ENCODE measurements around the gene IRAG1.

Gene IRAG1

DNA sequence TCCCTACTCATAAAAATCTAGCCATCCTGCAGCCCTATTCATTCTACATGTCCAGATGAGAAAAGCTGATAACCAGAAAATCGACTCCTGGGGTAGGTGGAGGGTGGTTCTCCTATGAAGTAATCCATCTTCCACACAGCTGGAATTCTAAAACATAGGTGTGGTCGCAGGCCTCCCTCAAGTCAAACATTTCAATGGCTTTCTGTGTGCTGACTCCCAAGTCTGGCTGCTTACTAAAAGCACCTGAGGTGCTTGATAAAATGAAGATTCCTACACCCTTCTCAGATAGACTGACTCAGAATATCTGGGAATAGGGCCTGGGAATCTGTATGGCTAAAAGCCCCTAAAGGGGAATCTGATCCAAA lies 26.1 kb downstream of the IRAG1 start:
- Mint-ChIP-seq H3K36me3 (no peaks in the 10 kb centered on the region), H3K4me3 (no peak overlapping the region), H3K4me1 (peaks cover 12% of the 10 kb centered on the region), H3K9me3 (no peaks in the 10 kb centered on the region), H3K27me3 (peaks cover 2% of the 10 kb centered on the region), H3K27ac (no peak overlapping the region)
- ATAC-seq (ENCODE audit: low read depth) (no peak), DNase-seq (ENCODE audit: low spot score in 2 of 2) (no peak)

DNA sequence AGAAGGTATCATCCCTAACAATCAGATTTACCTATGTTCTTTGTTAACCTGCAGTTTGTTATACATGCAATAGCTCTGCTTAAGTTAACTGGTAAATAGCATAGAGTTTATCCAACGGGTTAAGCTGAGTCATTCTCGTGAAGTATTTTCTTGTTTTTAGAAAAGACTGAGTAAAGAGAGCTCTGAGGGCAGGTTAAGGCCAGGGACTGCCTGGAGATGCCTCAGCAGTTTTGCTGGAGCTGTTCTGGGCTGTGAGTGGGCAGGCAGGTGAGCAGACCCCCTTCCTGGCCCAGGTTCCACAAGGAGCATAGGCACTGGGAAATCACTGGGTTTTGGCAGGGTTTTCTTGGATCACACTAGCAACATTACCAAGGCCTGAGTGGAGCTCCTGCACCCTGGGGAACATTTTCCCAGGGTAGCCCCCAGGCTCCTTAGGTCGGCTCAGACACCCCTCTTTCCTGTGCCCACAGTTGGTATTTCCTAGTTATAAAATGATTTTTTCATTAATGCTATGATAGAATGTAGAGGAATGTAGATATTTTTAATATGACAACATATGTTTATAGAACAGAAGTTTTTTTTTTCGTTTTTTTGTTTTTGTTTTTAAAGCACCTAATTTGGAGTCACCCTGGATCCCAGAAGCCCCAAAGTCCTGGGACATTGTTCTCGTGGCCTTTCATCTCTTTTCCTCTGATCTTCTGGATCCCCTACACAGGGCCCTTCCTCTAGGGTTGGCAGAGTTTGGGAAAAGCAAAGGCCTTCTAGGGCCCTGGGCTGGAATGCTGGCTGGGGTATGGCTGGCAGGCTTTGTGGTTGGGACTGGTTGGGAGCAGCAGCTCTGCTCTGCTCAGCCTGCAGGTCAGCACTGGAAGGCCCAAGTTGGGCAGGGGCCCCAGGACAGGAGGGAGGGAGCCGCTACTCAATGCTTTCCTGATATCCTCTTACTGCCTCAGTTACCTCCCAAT lies 26.7 kb downstream of the IRAG1 start:
- DNase-seq (ENCODE audit: low spot score in 2 of 2) (no peak), ATAC-seq (ENCODE audit: low read depth) (no peak)
- H3K27ac Mint-ChIP-seq, result no peak overlapping the region
- H3K27me3 Mint-ChIP-seq, result no peaks in the 10 kb centered on the region
- no peak overlapping the region for H3K4me3 Mint-ChIP-seq
- H3K9me3 Mint-ChIP-seq, result no peaks in the 10 kb centered on the region
- H3K4me1 Mint-ChIP-seq, result peaks cover 12% of the 10 kb centered on the region
- no peaks in the 10 kb centered on the region for H3K36me3 Mint-ChIP-seq

DNA sequence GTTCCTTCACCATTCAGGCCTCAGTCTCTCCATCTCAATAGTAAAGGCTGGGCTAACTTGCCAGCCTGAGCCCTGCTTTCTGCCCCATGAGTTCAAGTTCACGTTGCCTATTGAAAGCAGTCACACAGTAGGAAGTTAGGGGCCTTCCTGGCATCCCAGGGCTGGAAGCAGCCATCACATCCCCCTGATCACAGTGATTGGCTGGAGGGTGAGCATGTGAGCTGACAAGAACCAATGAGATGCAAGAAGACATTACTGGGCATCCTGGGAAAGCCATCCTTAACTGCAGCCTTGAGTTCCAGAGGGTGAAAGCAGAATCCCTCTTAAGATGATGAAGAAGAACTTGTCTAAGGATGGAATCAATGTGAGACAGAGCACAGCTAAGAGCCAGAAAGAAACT lies 29.1 kb downstream of the IRAG1 start:
- H3K9me3 Mint-ChIP-seq, result no peaks in the 10 kb centered on the region
- H3K36me3 Mint-ChIP-seq, result no peaks in the 10 kb centered on the region
- no peaks in the 10 kb centered on the region for H3K27me3 Mint-ChIP-seq
- peaks cover 12% of the 10 kb centered on the region for H3K4me1 Mint-ChIP-seq
- ATAC-seq (ENCODE audit: low read depth) (no peak), DNase-seq (ENCODE audit: low spot score in 2 of 2) (no peak)
- H3K4me3 Mint-ChIP-seq, result no peak overlapping the region
- no peak overlapping the region for H3K27ac Mint-ChIP-seq

DNA sequence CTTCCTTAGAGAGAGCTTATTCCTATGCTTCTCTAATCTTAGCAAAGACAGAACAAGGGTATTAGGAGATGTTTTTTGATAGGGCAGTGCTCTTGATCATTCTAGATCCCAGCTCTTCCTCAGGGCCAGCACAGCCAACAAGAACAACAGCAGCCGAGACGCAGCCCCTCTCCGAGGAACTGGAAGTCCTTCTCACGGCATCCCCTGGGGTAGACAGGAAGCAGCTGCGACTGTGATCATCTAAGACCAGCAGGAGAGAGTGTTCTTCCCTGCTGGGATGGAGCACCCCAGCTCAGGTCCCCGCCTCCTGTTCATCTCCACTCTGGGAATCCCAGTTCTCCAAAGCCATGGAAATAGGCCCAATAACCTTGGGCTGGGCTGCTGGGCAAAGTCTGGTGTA lies 29.6 kb downstream of the IRAG1 start:
- no peak overlapping the region for H3K27ac Mint-ChIP-seq
- ATAC-seq (ENCODE audit: low read depth) (no peak), DNase-seq (ENCODE audit: low spot score in 2 of 2) (no peak)
- H3K9me3 Mint-ChIP-seq, result no peaks in the 10 kb centered on the region
- H3K4me1 Mint-ChIP-seq, result peaks cover 15% of the 10 kb centered on the region
- no peaks in the 10 kb centered on the region for H3K27me3 Mint-ChIP-seq
- no peak overlapping the region for H3K4me3 Mint-ChIP-seq
- no peaks in the 10 kb centered on the region for H3K36me3 Mint-ChIP-seq

DNA sequence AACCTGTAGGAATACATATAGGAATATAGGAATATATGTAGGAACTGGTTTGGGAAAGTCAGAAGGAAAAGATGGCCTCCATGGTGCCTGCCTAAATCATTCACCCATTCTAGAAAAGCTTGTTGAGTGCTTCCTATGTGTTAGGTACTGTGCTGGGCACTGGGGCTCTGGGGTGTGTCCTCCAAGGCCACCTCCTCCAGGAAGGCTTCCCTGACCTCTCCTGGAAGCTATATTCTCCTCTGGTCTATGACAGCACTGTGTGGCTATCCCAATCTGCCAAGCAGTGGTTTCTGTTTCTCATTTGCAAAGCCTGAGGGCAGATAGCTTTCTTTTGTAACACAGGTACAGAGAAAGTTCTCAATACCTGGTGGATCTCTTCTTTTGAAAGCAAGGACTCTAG lies 30.2 kb downstream of the IRAG1 start:
- DNase-seq (ENCODE audit: low spot score in 2 of 2) (no peak), ATAC-seq (ENCODE audit: low read depth) (no peak)
- Mint-ChIP-seq H3K36me3 (no peaks in the 10 kb centered on the region), H3K4me3 (no peak overlapping the region), H3K9me3 (no peaks in the 10 kb centered on the region), H3K4me1 (peaks cover 20% of the 10 kb centered on the region), H3K27ac (no peak overlapping the region), H3K27me3 (no peaks in the 10 kb centered on the region)

DNA sequence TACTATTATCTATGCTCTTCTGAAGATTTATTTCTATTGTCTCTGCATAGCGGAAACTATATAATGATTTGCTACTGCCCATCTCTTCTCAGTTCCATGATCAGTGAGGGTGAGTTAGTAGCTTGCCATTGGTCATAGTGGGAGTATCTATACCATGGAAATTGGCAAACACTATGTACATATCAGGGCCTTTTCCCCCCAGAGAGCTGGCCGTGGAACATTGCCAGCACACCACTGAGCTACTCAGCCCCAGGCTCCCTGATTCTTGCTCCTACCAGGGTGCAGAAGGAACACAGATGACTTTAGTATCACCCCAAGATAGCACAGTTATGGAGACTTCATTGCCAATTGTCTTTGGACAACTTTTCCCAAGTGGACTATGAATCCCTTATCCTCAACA lies 33.2 kb downstream of the IRAG1 start:
- no peaks in the 10 kb centered on the region for H3K9me3 Mint-ChIP-seq
- no peaks in the 10 kb centered on the region for H3K36me3 Mint-ChIP-seq
- ATAC-seq (ENCODE audit: low read depth), result no peak
- no peak for DNase-seq (ENCODE audit: low spot score in 2 of 2)
- H3K4me3 Mint-ChIP-seq, result no peak overlapping the region
- peaks cover 23% of the 10 kb centered on the region for H3K4me1 Mint-ChIP-seq
- H3K27me3 Mint-ChIP-seq, result no peaks in the 10 kb centered on the region
- H3K27ac Mint-ChIP-seq, result no peak overlapping the region

DNA sequence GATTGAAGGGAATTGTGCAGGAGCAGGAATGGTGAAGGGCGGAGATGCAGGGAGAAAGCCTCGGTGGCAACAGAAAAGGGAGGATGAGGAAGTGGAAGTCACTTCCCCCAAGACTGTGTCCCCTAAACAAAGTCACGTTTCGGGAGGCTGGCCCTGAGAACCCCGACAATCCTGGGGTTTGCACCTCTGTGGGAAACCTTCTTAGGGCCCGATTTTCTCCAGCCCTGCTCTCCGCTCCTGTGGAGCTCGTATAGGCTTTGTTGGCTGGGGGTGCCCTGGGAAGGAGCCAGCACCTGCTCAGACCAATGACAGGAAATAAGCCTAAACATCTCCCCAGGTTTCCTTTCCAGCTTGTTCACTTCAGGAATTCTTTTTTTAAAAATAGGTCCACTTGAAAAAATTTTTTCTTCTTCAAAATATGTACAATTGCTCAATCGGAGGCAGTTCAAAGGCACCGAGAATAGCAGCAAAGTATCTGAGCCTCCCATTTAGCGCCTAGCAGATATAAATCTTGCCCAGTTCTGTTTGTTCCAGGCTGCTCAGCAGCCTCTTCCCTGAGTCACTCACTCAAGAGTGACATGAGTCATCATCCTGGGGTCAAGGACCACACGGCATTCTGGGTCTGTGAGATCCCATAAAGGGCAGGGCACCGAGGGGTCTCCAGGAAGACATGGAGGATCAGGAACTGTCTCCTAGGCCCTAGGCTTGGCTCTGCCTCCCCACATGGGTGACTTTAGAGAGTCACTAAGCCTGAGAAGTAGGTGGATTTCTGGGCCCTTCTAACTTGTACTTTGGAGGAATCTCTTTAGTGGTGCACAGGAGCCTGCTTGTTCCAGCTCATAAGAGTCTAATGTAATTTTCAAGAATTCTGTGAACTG lies 34.0 kb downstream of the IRAG1 start:
- Mint-ChIP-seq H3K36me3 (no peaks in the 10 kb centered on the region), H3K4me1 (peaks cover 24% of the 10 kb centered on the region), H3K27me3 (no peaks in the 10 kb centered on the region), H3K9me3 (no peaks in the 10 kb centered on the region), H3K4me3 (no peak overlapping the region), H3K27ac (no peak overlapping the region)
- DNase-seq (ENCODE audit: low spot score in 2 of 2) (no peak), ATAC-seq (ENCODE audit: low read depth) (no peak)

DNA sequence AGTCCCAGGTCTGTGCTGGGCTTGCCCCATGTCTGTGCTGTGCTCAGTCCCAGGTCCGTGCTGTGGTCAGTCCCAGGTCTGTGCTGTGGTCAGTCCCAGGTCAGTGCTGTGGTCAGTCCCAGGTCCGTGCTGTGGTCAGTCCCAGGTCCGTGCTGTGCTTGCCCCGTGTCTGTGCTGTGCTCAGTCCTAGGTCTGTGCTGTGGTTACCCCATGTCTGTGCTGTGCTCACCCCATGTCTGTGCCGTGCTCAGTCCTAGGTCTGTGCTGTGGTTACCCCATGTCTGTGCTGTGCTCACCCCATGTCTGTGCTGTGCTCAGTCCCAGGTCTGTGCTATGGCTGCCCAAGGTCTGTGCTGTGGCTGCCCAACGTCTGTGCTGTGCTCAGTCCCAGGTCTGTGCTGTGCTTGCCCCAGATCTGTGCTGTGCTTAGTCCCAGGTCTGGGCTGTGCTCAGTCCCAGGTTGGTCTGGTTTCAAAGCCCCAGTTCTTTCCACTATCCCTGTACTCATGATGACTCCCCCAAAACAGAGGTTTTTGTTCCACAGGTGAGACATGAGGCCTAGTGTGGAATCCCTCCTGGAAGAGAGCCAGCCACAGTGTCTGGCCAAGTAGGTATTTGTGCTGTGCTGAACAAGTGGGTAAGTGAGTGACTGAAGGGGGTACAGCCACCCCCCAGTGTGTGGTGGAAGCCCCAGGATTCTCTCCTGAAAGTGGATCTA lies 34.8 kb downstream of the IRAG1 start:
- Mint-ChIP-seq H3K27me3 (no peaks in the 10 kb centered on the region), H3K36me3 (no peaks in the 10 kb centered on the region), H3K9me3 (no peaks in the 10 kb centered on the region), H3K27ac (no peak overlapping the region), H3K4me3 (no peak overlapping the region), H3K4me1 (peaks cover 30% of the 10 kb centered on the region)
- no peak for DNase-seq (ENCODE audit: low spot score in 2 of 2)
- ATAC-seq (ENCODE audit: low read depth), result no peak

DNA sequence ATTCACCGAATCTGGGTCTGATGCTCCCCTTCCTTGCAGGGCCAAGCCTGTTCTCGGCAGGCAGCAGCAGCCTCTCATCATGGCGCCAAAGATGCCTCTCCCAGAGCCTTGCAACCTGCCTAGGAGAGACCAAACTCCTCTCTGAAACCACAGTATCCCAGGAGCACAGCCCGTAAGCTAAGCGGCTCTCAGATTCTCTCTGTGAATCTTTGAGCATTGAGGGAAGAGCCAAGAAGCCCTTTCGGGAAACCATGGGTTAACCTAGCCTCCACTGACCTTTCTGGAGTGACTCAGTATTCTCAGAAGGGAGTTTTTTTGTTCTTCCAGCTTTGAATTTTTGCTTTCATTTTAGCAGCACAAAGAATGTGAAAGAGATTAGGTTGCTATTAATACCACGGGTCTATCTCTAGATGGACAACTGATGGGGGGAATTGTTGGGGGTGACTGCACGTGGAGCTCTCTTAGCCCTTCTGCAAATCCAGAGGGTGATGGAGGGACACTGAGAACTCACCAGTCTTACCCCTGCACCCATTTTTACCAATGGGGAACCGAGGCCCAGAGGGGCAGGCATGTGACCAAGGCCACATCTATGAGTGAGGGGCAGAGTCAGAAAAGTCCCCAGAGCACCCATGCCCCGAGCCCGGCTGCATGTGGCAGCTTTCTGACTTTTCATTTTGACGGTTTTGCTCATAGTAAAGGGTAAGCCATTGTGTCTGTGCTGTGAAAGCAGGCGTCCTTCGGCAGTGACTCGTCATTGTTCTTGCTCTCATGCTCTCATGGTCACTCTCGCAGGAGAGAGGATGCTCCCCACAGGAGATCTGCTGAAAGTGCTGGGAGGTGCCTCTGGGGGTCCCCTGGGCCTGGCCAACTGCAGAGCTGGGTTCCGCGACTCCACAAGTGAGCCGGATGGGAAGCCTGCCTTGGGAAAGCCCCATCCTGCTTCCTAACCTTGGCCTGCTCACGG lies 36.0 kb downstream of the IRAG1 start:
- no peaks in the 10 kb centered on the region for H3K36me3 Mint-ChIP-seq
- H3K9me3 Mint-ChIP-seq, result no peaks in the 10 kb centered on the region
- peak overlapping the region; percentile 33 for H3K27ac Mint-ChIP-seq
- no peaks in the 10 kb centered on the region for H3K27me3 Mint-ChIP-seq
- peak overlapping the region; percentile 40 for H3K4me3 Mint-ChIP-seq
- H3K4me1 Mint-ChIP-seq, result peaks cover 34% of the 10 kb centered on the region
- ATAC-seq (ENCODE audit: low read depth), result peak; percentile 63
- DNase-seq (ENCODE audit: low spot score in 2 of 2), result no peak

DNA sequence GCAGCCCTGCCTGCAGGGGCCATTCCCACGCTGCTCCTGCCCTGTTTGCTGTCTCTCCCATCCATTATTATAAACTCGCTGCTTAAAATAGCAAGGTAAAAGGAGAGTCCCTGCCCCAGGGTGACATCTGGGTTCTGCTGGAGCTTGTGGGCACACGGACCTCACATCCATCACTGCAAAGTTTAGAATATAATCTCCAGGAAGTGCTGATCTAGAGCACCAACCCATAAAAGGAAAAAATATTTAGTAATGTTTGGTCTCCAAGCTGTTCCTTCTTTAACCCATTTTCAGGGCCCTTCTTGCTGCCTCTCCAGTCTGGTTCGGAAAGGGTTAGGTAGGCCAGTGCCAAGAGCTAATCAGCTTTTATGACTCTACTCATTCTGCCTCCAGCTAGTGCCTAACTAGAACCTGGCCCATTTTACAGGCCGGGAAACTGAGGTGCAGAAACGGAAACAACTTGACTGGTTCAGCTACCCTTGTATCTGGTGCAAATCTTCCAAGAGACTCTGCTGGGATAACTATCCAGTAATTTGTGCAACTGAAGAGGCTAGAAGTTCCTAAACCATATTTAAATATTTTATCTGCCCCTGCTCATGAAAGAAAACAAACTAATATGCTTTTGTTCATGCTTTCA lies 37.5 kb downstream of the IRAG1 start:
- Mint-ChIP-seq H3K4me3 (no peak overlapping the region), H3K9me3 (no peaks in the 10 kb centered on the region), H3K36me3 (no peaks in the 10 kb centered on the region), H3K27me3 (no peaks in the 10 kb centered on the region), H3K27ac (no peak overlapping the region), H3K4me1 (peaks cover 38% of the 10 kb centered on the region)
- no peak for ATAC-seq (ENCODE audit: low read depth)
- DNase-seq (ENCODE audit: low spot score in 2 of 2), result no peak

DNA sequence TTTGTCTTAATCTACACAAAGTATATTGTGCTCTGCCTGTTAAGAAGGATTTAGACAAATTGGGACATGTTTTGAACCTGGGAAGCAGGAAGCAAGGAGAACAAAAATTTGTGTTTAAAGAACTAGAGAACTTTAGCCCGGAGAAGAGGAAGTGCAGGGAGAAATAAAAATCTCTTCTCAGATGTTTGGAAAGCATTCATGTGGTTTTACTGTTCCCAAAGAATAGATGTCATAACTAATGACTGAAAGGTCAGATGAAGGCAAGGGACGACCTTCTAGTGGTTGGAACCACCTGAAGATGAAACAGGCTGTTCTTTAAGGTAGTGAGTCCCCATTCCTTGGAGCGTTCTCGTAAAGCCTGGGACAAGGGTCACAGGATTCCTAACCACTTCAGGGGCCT lies 38.3 kb downstream of the IRAG1 start:
- no peak for ATAC-seq (ENCODE audit: low read depth)
- H3K27ac Mint-ChIP-seq, result peak overlapping the region; percentile 36
- no peaks in the 10 kb centered on the region for H3K27me3 Mint-ChIP-seq
- H3K4me3 Mint-ChIP-seq, result no peak overlapping the region
- DNase-seq (ENCODE audit: low spot score in 2 of 2), result no peak
- no peaks in the 10 kb centered on the region for H3K9me3 Mint-ChIP-seq
- H3K4me1 Mint-ChIP-seq, result peaks cover 41% of the 10 kb centered on the region
- no peaks in the 10 kb centered on the region for H3K36me3 Mint-ChIP-seq

DNA sequence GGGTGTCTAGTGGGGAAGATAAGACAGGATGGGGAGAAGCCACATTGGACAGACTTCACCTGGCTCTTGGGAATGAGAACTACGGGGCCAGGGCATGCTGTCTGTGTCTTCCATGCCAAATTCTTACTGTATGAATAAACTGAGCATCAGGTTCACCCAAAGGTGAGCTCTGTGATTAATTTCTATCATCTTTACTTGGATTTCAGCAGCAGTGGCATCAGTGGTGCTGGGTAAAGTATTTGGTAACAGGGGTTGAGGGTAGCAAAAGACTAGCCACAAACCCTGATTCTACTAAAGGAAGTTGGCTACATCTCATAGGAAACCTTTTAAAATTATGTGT lies 38.8 kb downstream of the IRAG1 start:
- Mint-ChIP-seq H3K9me3 (no peaks in the 10 kb centered on the region), H3K27ac (peak overlapping the region; percentile 36), H3K36me3 (no peaks in the 10 kb centered on the region), H3K27me3 (no peaks in the 10 kb centered on the region), H3K4me3 (no peak overlapping the region), H3K4me1 (peaks cover 44% of the 10 kb centered on the region)
- no peak for ATAC-seq (ENCODE audit: low read depth)
- no peak for DNase-seq (ENCODE audit: low spot score in 2 of 2)
